NAMALWA (cell line): Measurements from ENCODE around the gene TCF21.
"Not testable (repeated sequence)": the region's sequence is repeated elsewhere in the genome, so short reads cannot be mapped to it uniquely, and the experiment has no call there.

Experiments
- DNase-seq: peaks from one replicate; pipeline ENCODE4 v3.0.0-alpha.2; 2015; ENCODE audit warnings: low spot score

Gene TCF21

GRCh38 chr6:133888929-133889556, at the start of gene TCF21:
Gene TCF21, plus strand, starts transcription at chr6:133889113. Its CDS starts 285 bp downstream, at chr6:133889398.
- DNase-seq: no peak

GRCh38 chr6:133841176-133841575, 47.7 kb upstream of the TCF21 start:
- DNase-seq: no peak

- DNase-seq: no peak
Measured at GRCh38 chr6:133843098-133843497, 45.8 kb upstream of the TCF21 start.

- DNase-seq: no peak
Measured at GRCh38 chr6:133844709-133845108, 44.2 kb upstream of the TCF21 start.

- DNase-seq: no peak
Measured at GRCh38 chr6:133854041-133854363, 34.9 kb upstream of the TCF21 start.

GRCh38 chr6:133854364-133855275, 34.3 kb upstream of the TCF21 start:
- no peak for DNase-seq

GRCh38 chr6:133855276-133855990, 33.5 kb upstream of the TCF21 start:
- DNase-seq: peak; percentile 6

GRCh38 chr6:133855991-133856370, 32.9 kb upstream of the TCF21 start:
- DNase-seq: peak; percentile 5

- no peak for DNase-seq
Measured at GRCh38 chr6:133856911-133857310, 32.0 kb upstream of the TCF21 start.

GRCh38 chr6:133857696-133858095, 31.2 kb upstream of the TCF21 start:
- no peak for DNase-seq

- not testable (repeated sequence) for DNase-seq
Measured at GRCh38 chr6:133861337-133861736, 27.6 kb upstream of the TCF21 start.

- DNase-seq: no peak
Measured at GRCh38 chr6:133863228-133863627, 25.7 kb upstream of the TCF21 start.

- no peak for DNase-seq
Measured at GRCh38 chr6:133865680-133866079, 23.2 kb upstream of the TCF21 start.

- no peak for DNase-seq
Measured at GRCh38 chr6:133871131-133871530, 17.8 kb upstream of the TCF21 start.

- DNase-seq: no peak
Measured at GRCh38 chr6:133873538-133873937, 15.4 kb upstream of the TCF21 start.

- no peak for DNase-seq
Measured at GRCh38 chr6:133877116-133877515, 11.8 kb upstream of the TCF21 start.

- no peak for DNase-seq
Measured at GRCh38 chr6:133880006-133880405, 8.9 kb upstream of the TCF21 start.

- DNase-seq: no peak
Measured at GRCh38 chr6:133880896-133881295, 8.0 kb upstream of the TCF21 start.

- no peak for DNase-seq
Measured at GRCh38 chr6:133886104-133886775, 2.7 kb upstream of the TCF21 start.

GRCh38 chr6:133887156-133887879, 1.6 kb upstream of the TCF21 start:
- DNase-seq: no peak

GRCh38 chr6:133887880-133888230, 1.1 kb upstream of the TCF21 start:
- no peak for DNase-seq
